WTC11 (cell line): ENCODE data around the gene PPFIBP1.

Experiments used
- ELF4 ChIP-seq: sonication (generic); formaldehyde crosslinking; IDR thresholded peaks from 2 replicates; pipeline ENCODE4 v1.8.1; 2022; ENCODE audit warnings: low read depth, mild to moderate bottlenecking, moderate library complexity, missing genetic modification reagents
- FOXP1 ChIP-seq: sonication (generic); formaldehyde crosslinking; IDR thresholded peaks from 2 replicates; pipeline ENCODE4 v1.8.0; 2022; ENCODE audit warnings: missing genetic modification reagents, mild to moderate bottlenecking, moderate library complexity, borderline replicate concordance
- JUN ChIP-seq: sonication (generic); formaldehyde crosslinking; IDR thresholded peaks from 2 replicates; pipeline ENCODE4 v1.8.0; 2023; ENCODE audit warnings: mild to moderate bottlenecking, missing genetic modification reagents
- NR1H2 ChIP-seq: sonication (generic); formaldehyde crosslinking; IDR thresholded peaks from 2 replicates; pipeline ENCODE4 v1.9.0; 2021; ENCODE audit warnings: mild to moderate bottlenecking, moderate library complexity, missing genetic modification reagents
- NR2C2 ChIP-seq: sonication (generic); formaldehyde crosslinking; IDR thresholded peaks from 2 replicates; pipeline ENCODE4 v1.8.0; 2022; ENCODE audit warnings: mild to moderate bottlenecking, missing genetic modification reagents
- TF ChIP-seq, protein P1 (sequence below): fragments of 200-600 bp; IDR thresholded peaks from 2 replicates; pipeline ENCODE4 v1.8.0; 2022; ENCODE audit warnings: antibody characterized with exemption
- TF ChIP-seq, protein P2 (sequence below): sonication (generic); formaldehyde crosslinking; conservative IDR thresholded peaks from 2 replicates; pipeline ENCODE4 v1.8.1; 2022; ENCODE audit warnings: mild to moderate bottlenecking, missing genetic modification reagents

DNA sequence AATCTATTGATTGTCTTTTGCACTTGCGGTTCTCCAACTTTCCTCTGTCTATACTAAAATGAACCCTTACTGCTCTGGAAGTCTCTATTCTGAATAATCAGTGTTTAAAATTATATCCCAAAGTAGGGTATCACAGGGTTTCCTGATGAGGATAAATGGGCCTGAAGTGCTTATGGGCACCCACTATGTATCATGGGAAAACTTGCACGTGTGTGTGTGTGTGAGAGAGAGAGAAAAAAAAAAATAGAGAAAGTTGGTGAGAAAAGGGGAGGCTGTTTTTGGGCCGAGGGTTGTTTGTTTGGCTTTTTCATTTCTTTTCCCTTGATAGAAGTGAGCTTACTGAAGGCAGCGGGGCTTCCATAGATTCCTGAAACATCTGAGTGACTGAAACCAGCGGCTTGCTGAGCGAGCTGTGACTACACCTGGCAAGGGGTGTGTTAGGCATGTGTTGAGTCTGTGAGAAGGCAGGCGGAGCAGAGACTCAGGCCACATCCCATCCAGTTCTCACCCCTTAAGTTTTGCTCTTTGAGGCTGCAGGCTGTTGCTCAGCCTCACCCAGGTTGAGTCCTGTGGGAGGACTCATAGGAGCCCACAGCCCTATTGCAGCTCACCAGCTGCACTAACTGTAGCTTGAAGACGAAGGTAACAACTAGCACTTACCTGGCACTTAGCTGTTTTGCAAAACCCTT is 17.2 kb downstream of the PPFIBP1 start:
- TF ChIP-seq, protein P1, sequence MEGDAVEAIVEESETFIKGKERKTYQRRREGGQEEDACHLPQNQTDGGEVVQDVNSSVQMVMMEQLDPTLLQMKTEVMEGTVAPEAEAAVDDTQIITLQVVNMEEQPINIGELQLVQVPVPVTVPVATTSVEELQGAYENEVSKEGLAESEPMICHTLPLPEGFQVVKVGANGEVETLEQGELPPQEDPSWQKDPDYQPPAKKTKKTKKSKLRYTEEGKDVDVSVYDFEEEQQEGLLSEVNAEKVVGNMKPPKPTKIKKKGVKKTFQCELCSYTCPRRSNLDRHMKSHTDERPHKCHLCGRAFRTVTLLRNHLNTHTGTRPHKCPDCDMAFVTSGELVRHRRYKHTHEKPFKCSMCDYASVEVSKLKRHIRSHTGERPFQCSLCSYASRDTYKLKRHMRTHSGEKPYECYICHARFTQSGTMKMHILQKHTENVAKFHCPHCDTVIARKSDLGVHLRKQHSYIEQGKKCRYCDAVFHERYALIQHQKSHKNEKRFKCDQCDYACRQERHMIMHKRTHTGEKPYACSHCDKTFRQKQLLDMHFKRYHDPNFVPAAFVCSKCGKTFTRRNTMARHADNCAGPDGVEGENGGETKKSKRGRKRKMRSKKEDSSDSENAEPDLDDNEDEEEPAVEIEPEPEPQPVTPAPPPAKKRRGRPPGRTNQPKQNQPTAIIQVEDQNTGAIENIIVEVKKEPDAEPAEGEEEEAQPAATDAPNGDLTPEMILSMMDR: no peak
- TF ChIP-seq ELF4: no peak
- TF ChIP-seq FOXP1 (CRISPR knock-in tag): no peak
- TF ChIP-seq JUN (CRISPR knock-in tag): no peak
- no peak for TF ChIP-seq NR2C2 (CRISPR knock-in tag)
- no peak for TF ChIP-seq NR1H2 (CRISPR knock-in tag)
- TF ChIP-seq, protein P2, sequence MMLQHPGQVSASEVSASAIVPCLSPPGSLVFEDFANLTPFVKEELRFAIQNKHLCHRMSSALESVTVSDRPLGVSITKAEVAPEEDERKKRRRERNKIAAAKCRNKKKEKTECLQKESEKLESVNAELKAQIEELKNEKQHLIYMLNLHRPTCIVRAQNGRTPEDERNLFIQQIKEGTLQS (CRISPR knock-in tag): no peak
